ENCODE data around the gene L3MBTL2.

- TF ChIP-seq MED1 (CRISPR knock-in tag; IDR thresholded peaks at IDR 0.05), result no peak
- TF ChIP-seq ZNF350 (CRISPR knock-in tag; IDR thresholded peaks at IDR 0.05; ENCODE audit: borderline replicate concordance, low read depth), result no peak
- no peak for TF ChIP-seq IRF2 (CRISPR knock-in tag; IDR thresholded peaks at IDR 0.05)
- TF ChIP-seq HNF1B (CRISPR knock-in tag; IDR thresholded peaks at IDR 0.05), result no peak
- TF ChIP-seq ZBTB26 (CRISPR knock-in tag; IDR thresholded peaks at IDR 0.05; ENCODE audit: borderline replicate concordance), result no peak
- TF ChIP-seq POLR2A (IDR thresholded peaks at IDR 0.05; ENCODE audit: insufficient read depth in 1 of 2, low read depth in 2 of 2, low read length in 2 of 2), result no peak
- no peak for TF ChIP-seq BHLHE40 (IDR thresholded peaks at IDR 0.05; ENCODE audit: low read length)
Measured at GRCh38 chr22:41263704-41264103, 58.6 kb downstream of the L3MBTL2 start.
